ENCODE data around the gene GP1BA.
A peak's percentile ranks its signal among the peaks of the same experiment; 100 is the strongest.

GP1BA gene

DNA sequence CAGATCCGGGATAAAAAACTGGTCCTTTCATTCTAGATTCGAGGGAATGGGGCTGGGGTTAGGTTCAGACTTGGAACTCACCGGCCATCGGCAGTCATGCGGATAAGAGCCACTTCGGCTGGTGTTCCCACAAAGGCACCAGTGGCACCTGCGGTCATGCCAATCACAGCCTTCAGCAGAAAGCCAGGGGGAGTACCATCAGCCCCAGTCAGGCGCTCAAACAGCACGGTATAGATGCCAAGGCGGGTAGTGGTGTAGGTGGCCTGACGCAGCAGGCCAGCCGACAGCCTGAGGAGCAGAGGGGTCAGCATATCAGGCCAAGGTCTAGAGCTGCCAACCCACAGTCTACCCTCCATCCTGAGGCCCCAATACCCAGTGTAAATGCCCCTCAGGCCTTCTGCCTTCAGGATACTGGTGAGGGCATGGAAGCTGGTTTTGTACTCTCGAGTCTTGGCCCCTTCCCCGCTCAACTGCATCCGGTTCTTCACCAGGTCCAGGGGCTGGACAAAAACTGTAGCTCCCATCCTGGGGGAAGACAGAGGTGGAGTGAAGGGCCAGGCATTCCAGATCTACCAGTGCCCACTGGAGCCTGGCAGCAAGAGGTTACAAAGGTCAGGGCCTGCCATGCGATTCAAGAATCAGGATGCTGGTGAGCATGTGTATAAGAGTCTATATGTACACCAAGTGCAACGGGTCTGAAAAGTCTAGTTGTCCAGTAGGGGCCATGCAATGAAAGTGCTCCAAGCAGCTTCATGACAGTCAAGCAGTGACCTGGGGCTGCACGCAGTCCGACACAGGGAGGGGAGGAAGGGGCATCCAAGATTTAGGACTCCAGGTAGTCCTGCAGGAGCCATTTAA lies 6.8 kb downstream of the GP1BA start:
- Mint-ChIP-seq H3K27ac (peak overlapping the region; percentile 87), H3K27me3 (ENCODE audit: low read depth) (no peaks in the 10 kb centered on the region), H3K9me3 (no peaks in the 10 kb centered on the region), H3K4me1 (ENCODE audit: low read depth) (peaks cover 48% of the 10 kb centered on the region), H3K4me3 (peak overlapping the region; percentile 96), H3K36me3 (ENCODE audit: low read depth) (peaks cover 67% of the 10 kb centered on the region)
- DNase-seq (ENCODE audit: low spot score) = no peak

DNA sequence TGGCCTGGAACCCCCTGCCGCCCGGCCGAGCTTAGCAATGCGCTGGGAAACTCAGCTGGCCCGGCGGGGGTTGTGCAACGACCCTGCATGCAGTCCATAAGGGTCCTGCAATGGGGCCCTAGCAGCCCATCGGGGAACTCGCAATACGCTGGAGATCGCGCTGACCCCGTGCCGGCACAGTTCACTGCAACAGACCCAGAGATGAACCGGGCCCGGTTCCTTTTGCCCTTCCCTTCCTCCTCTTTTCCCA lies 7.4 kb downstream of the GP1BA start:
- peak overlapping the region; percentile 96 for H3K4me3 Mint-ChIP-seq
- H3K9me3 Mint-ChIP-seq = no peaks in the 10 kb centered on the region
- peaks cover 48% of the 10 kb centered on the region for H3K4me1 Mint-ChIP-seq (ENCODE audit: low read depth)
- no peak for DNase-seq (ENCODE audit: low spot score)
- H3K27me3 Mint-ChIP-seq (ENCODE audit: low read depth) = no peaks in the 10 kb centered on the region
- H3K36me3 Mint-ChIP-seq (ENCODE audit: low read depth) = peaks cover 67% of the 10 kb centered on the region
- peak overlapping the region; percentile 87 for H3K27ac Mint-ChIP-seq

DNA sequence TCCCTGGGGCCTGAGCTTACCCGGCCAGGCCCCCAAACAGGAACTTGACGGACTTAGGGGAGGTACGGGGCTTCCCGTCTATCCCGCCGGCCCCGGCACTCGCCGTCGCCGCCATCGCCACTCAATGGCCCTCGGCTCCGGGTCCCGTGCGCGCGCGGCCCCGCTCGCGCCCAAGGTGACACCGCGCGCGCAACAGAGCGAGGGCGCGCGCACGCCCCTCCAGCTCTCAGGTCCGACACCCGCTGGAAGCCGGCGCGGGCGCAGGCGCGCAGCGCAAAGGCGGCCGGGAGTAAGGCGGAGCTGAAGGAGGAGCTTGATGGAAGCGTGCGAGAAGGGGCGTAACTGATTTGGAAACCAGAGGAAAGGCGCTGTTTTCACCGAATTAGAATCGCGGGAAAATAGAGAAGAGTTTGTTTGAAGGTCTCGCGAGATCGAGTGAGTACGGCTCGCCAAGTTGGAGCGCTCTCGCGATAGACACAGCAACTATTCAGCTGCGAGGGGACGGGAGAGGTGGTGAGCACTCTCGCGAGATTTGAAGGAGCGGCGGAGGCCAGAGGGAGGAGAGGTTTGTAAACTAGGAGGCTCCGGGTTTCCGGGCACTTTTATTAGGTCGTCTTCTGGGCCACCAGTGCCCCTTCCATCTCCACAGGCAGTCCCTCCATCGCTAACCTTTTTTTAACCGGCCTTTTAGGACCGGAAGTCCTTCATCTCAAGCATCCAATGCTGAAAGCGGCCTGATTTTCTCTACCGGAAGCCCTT lies 7.9 kb downstream of the GP1BA start, which contains the start of the genes RNF167 and SLC25A11:
Gene RNF167 (plus strand): TSS at position 473 of the 759 bp plus-strand sequence. CDS start 642 bp downstream, outside the sequence.
Gene SLC25A11 (minus strand): TSS at position 251 of the 759 bp plus-strand sequence. CDS start 136 bp downstream, at position 115.
- Mint-ChIP-seq H3K27me3 (ENCODE audit: low read depth) (no peaks in the 10 kb centered on the region), H3K4me1 (ENCODE audit: low read depth) (peaks cover 49% of the 10 kb centered on the region), H3K36me3 (ENCODE audit: low read depth) (peaks cover 70% of the 10 kb centered on the region), H3K27ac (peak within 1 kb of the TSS; percentile 95), H3K4me3 (peak within 1 kb of the TSS; percentile 96), H3K9me3 (no peaks in the 10 kb centered on the region)
- peak; percentile 98 for DNase-seq (ENCODE audit: low spot score)

DNA sequence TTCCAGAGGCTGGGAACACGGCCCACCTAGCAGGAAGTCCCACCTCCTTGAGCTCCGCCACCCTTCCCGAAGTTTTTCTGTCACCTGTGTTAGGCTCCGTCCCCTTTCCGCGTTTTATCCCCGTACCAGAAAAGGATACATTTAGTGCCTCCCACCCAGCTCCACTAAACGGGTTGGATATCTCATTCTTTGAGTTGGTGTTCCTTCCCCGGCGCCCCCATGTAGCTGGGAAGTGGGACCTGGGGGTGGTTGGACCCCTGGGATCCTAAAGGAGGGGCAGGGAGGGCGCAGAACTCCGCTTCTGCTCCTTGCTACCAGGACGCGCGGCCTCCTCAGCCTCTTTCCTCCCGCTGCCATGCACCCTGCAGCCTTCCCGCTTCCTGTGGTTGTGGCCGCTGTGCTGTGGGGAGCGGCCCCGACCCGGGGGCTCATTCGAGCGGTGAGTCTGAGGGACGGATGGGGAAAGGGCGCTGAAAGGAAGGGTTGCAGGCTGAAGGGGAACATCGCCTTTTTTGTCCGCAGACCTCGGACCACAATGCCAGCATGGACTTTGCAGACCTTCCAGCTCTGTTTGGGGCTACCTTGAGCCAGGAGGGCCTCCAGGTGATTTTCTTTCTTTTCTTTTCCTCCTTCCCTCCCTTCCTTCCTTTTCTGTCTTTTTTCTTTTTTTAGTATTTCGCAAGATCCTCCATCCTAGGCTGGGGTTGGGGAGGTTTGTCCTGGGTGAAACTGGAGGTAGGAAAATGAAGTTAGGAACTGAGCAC lies 8.7 kb downstream of the GP1BA start:
- peaks cover 55% of the 10 kb centered on the region for H3K4me1 Mint-ChIP-seq (ENCODE audit: low read depth)
- peaks cover 76% of the 10 kb centered on the region for H3K36me3 Mint-ChIP-seq (ENCODE audit: low read depth)
- no peaks in the 10 kb centered on the region for H3K9me3 Mint-ChIP-seq
- peak overlapping the region; percentile 95 for H3K27ac Mint-ChIP-seq
- peak overlapping the region; percentile 96 for H3K4me3 Mint-ChIP-seq
- peak; percentile 34 for DNase-seq (ENCODE audit: low spot score)
- H3K27me3 Mint-ChIP-seq (ENCODE audit: low read depth) = no peaks in the 10 kb centered on the region

DNA sequence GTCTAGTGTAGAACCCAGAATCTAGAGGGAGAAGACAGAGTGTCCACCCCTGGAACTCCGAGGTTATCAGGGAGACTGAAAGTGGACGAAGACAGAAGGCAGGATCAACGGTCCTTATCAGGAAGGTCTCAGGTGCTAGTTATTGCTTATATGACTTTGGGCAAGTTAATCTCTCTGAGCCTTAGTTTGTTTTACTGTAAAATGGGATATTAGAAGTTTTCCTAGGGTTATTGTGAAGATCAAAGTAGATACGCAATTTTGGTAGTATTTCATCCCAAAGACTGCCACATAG lies 9.2 kb downstream of the GP1BA start:
- Mint-ChIP-seq H3K9me3 (no peaks in the 10 kb centered on the region), H3K36me3 (ENCODE audit: low read depth) (peaks cover 77% of the 10 kb centered on the region), H3K4me1 (ENCODE audit: low read depth) (peaks cover 52% of the 10 kb centered on the region), H3K27me3 (ENCODE audit: low read depth) (no peaks in the 10 kb centered on the region), H3K27ac (peak overlapping the region; percentile 95), H3K4me3 (peak overlapping the region; percentile 96)
- no peak for DNase-seq (ENCODE audit: low spot score)

DNA sequence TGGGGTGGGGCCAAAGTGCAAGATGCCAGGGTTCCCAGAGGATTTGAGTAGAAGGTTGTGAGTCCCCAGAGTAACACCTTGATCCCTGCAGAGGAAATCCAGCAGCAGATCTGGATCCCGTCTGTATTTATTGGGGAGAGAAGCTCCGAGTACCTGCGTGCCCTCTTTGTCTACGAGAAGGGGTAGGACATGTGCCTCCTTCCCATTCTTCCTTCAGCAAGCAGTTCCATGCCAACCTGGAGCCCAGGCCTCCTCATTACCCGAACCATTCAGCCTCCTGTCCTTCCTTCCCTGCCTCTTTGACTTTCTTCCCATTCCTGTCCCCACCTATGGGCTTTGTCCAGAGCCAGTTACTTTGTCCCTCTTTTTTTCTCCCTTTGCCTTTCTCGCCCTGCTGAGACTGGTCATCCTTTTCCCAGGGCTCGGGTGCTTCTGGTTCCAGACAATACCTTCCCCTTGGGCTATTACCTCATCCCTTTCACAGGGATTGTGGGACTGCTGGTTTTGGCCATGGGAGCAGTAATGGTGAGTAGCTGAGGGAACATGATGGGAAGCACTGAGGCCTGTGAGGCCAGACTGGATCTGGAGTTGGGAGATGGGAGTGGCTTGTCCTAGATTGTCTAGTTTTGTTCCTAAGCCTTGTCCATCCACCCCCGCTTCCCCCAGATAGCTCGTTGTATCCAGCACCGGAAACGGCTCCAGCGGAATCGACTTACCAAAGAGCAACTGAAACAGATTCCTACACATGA lies 10.9 kb downstream of the GP1BA start:
- Mint-ChIP-seq H3K36me3 (ENCODE audit: low read depth) (peaks cover 83% of the 10 kb centered on the region), H3K4me1 (ENCODE audit: low read depth) (peaks cover 51% of the 10 kb centered on the region)
- no peak for DNase-seq (ENCODE audit: low spot score)

DNA sequence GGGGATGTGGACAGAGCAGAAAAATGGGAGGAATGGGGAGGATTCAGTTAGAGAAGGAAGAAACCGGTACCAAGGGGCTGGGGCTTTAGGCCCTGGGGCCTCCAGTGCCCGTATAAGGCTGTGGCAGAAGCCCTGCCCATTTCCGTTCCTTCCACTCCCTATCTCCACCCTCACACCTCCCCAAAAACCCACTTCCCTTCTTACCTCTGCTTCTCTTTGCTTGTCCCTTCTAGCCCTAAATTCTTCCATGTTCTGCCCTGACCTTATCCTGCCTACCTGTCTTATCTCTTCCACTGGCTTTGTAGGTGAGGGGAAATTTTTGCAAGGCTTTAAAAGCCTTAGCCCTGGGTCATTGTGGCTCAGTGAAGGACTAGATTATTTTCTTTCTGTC lies 12.1 kb downstream of the GP1BA start:
- H3K9me3 Mint-ChIP-seq = no peaks in the 10 kb centered on the region
- no peaks in the 10 kb centered on the region for H3K27me3 Mint-ChIP-seq (ENCODE audit: low read depth)
- peak; percentile 68 for DNase-seq (ENCODE audit: low spot score)
- peak overlapping the region; percentile 96 for H3K27ac Mint-ChIP-seq
- peaks cover 74% of the 10 kb centered on the region for H3K36me3 Mint-ChIP-seq (ENCODE audit: low read depth)
- peak overlapping the region; percentile 96 for H3K4me3 Mint-ChIP-seq
- peaks cover 43% of the 10 kb centered on the region for H3K4me1 Mint-ChIP-seq (ENCODE audit: low read depth)

More for the DNA sequence above, 10.9 kb downstream of the GP1BA start:
- Mint-ChIP-seq H3K4me3 (peak overlapping the region; percentile 96), H3K27ac (peak overlapping the region; percentile 76), H3K27me3 (ENCODE audit: low read depth) (no peaks in the 10 kb centered on the region), H3K9me3 (no peaks in the 10 kb centered on the region)

DNA sequence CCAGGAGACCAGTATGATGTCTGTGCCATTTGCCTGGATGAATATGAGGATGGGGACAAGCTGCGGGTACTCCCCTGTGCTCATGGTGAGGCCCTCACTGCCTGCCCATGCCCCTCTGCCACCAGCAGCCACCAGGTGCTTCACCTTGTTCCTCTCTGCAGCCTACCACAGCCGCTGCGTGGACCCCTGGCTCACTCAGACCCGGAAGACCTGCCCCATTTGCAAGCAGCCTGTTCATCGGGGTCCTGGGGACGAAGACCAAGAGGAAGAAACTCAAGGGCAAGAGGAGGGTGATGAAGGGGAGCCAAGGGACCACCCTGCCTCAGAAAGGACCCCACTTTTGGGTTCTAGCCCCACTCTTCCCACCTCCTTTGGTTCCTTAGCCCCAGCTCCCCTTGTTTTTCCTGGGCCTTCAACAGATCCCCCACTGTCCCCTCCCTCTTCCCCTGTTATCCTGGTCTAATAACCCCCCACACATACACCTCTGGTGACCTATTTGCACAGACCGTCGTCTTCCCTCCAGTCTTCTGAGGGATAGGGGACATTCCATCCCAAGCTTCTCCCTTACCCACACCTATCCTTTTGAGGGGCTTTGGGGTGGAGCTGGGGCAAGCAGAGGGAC lies 12.6 kb downstream of the GP1BA start:
- no peaks in the 10 kb centered on the region for H3K27me3 Mint-ChIP-seq (ENCODE audit: low read depth)
- peaks cover 72% of the 10 kb centered on the region for H3K36me3 Mint-ChIP-seq (ENCODE audit: low read depth)
- no peaks in the 10 kb centered on the region for H3K9me3 Mint-ChIP-seq
- peaks cover 43% of the 10 kb centered on the region for H3K4me1 Mint-ChIP-seq (ENCODE audit: low read depth)
- peak overlapping the region; percentile 96 for H3K27ac Mint-ChIP-seq
- no peak for DNase-seq (ENCODE audit: low spot score)
- peak overlapping the region; percentile 96 for H3K4me3 Mint-ChIP-seq

DNA sequence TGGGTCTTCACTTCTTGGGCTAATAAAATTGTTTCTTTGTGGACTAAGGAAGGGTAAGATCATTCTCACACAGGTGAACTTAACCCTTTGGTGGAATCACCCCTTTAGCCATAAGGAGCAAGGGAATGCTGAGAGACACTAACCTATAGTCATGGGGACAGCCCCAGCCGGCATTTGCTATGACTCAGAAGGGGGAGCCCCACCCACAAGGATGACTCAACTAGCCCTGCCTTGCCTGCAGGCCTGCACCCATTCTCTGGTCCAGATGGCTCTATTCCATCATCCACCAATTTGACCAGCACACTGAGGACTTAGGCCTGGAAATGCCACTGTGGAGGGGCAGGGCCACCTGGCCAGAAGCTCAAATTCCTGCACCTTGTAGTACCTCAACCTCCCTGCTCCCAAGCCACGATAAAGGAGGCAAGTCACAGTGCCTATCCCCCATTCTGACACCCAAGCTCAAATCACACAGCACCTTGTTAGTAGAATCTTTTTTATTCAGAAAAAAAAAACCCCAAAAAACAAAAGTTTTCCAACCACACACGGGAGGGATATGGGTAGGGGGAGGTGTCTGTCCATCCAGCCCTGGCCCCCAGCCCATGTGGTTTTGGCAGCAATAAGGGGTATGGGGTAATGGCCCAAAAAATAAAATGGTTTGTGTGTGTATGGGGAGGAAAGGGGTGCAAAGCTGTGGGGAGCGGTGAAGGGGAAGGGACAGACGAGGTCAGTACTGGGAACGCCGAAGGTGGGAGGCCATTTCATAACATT lies 13.3 kb downstream of the GP1BA start:
- Mint-ChIP-seq H3K4me1 (ENCODE audit: low read depth) (peaks cover 43% of the 10 kb centered on the region), H3K27ac (peak overlapping the region; percentile 96), H3K36me3 (ENCODE audit: low read depth) (peaks cover 69% of the 10 kb centered on the region), H3K4me3 (peak overlapping the region; percentile 96), H3K9me3 (no peaks in the 10 kb centered on the region), H3K27me3 (ENCODE audit: low read depth) (no peaks in the 10 kb centered on the region)
- DNase-seq (ENCODE audit: low spot score) = peak; percentile 88

DNA sequence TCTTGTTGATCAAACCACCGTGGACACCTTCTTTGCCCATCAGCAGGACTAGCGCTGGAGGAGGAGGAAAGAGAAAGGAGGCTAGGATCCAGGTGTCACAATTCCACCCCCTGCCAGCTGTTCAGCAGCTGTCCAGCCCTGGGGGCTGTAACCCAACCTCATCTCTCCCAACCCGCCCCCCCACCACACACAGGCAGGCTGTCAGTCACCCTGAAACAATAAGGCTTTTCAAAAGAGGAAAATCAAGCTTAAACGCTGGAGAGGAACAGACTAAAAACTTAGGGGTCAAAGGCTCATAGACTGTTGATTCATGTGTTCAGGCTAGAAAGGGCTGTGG lies 13.8 kb downstream of the GP1BA start:
- DNase-seq (ENCODE audit: low spot score) = no peak
- no peaks in the 10 kb centered on the region for H3K9me3 Mint-ChIP-seq
- peaks cover 48% of the 10 kb centered on the region for H3K4me1 Mint-ChIP-seq (ENCODE audit: low read depth)
- peaks cover 64% of the 10 kb centered on the region for H3K36me3 Mint-ChIP-seq (ENCODE audit: low read depth)
- H3K27me3 Mint-ChIP-seq (ENCODE audit: low read depth) = no peaks in the 10 kb centered on the region
- peak overlapping the region; percentile 96 for H3K4me3 Mint-ChIP-seq
- H3K27ac Mint-ChIP-seq = peak overlapping the region; percentile 96

DNA sequence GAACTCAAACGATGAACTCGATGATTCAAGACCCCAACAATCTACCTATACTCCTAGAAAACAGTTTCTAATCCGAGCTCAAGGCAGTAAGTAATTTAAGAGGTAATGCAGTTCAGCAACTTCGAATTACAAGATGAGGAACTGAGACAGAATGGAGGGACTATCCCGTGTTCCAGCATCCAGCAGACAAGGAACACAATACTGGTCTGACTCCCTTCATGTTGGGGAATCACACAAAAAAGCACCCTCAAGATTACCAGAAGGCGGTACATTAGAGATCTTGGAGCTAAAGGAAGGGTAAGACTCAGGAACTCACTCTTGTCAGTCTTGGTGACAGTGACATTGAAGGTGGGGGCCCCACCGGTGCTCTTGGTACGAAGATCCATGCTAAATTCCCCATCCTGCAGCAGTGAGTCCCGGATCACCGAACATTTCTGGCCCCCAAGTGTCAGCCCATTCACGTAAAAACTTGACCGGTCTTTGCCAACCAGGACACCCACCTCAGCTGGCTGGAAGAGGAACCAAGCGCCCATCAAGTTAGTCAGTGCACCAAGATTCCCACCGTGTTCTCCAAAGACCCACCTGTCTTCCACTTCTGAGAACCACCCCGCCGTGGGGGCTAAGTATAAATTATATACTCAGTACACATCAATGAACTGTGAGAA lies 14.4 kb downstream of the GP1BA start:
- Mint-ChIP-seq H3K27ac (peak overlapping the region; percentile 80), H3K36me3 (ENCODE audit: low read depth) (peaks cover 59% of the 10 kb centered on the region), H3K4me3 (peak overlapping the region; percentile 96), H3K9me3 (no peaks in the 10 kb centered on the region), H3K4me1 (ENCODE audit: low read depth) (peaks cover 48% of the 10 kb centered on the region), H3K27me3 (ENCODE audit: low read depth) (no peaks in the 10 kb centered on the region)
- no peak for DNase-seq (ENCODE audit: low spot score)

DNA sequence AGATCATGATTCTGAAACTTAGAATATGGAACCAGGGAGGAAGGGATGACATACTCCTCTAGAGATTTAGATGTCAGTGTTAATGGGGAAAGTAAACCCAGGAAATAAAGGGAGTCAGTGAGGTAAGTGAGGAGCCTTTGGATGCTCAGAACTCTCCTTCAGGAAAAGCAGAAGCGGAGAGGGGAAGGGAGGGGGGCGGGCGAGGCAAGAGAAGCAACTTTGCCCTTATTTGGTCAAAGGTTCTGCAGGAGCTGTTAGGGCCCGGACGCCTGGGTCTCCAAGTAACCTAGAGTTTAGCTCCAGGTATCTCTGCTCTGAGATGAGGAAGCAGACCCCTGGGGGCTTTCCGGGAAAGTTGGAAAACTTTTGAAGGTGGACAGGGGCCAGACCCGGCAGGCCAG lies 14.9 kb downstream of the GP1BA start:
- no peak for DNase-seq (ENCODE audit: low spot score)
- no peaks in the 10 kb centered on the region for H3K27me3 Mint-ChIP-seq (ENCODE audit: low read depth)
- peaks cover 44% of the 10 kb centered on the region for H3K4me1 Mint-ChIP-seq (ENCODE audit: low read depth)
- peaks cover 53% of the 10 kb centered on the region for H3K36me3 Mint-ChIP-seq (ENCODE audit: low read depth)
- H3K27ac Mint-ChIP-seq = peak overlapping the region; percentile 80
- no peaks in the 10 kb centered on the region for H3K9me3 Mint-ChIP-seq
- H3K4me3 Mint-ChIP-seq = peak overlapping the region; percentile 96

Measured in T-helper 2 cell treated with Interferon-gamma antibody and Interleukin-4, amounts not matched to agents 5 μg/mL and 100 μg/mL, for 36 hours (primary cell).